IPS-20b (cell line): ENCODE data around the gene PCDHB5.
"Not testable (repeated sequence)": the region's sequence is repeated elsewhere in the genome, so short reads cannot be mapped to it uniquely, and the experiment has no call there.

Source experiments
- H3K27ac ChIP-seq: one replicate; pipeline ENCODE4 v1.5.1; 2013; ENCODE audit warnings: low read length
- H3K27me3 ChIP-seq: 2 replicates; pipeline ENCODE4 v1.6.1; 2013; ENCODE audit warnings: mild to moderate bottlenecking, low read length, inconsistent platforms; ENCODE audit not compliant: insufficient read depth
- H3K36me3 ChIP-seq: 2 replicates; pipeline ENCODE4 v1.6.1; 2013; ENCODE audit warnings: low read depth, mild to moderate bottlenecking, inconsistent platforms, low read length, moderate library complexity; ENCODE audit not compliant: insufficient read depth
- H3K4me1 ChIP-seq: 2 replicates; pipeline ENCODE4 v1.6.1; 2013; ENCODE audit warnings: mild to moderate bottlenecking, control low read depth, inconsistent platforms, low read length, moderate library complexity; ENCODE audit not compliant: insufficient read depth
- H3K4me3 ChIP-seq: 2 replicates; pipeline ENCODE4 v1.5.1; 2013; ENCODE audit warnings: mild to moderate bottlenecking, low read length, inconsistent platforms
- H3K9ac ChIP-seq: 2 replicates; pipeline ENCODE4 v1.6.1; 2013; ENCODE audit warnings: low read depth, mild to moderate bottlenecking, inconsistent platforms, low read length, moderate library complexity
- H3K9me3 ChIP-seq: 2 replicates; pipeline ENCODE4 v1.6.1; 2013; ENCODE audit warnings: mild to moderate bottlenecking, low read depth, low read length, inconsistent platforms; ENCODE audit not compliant: insufficient read depth

Gene PCDHB5

DNA sequence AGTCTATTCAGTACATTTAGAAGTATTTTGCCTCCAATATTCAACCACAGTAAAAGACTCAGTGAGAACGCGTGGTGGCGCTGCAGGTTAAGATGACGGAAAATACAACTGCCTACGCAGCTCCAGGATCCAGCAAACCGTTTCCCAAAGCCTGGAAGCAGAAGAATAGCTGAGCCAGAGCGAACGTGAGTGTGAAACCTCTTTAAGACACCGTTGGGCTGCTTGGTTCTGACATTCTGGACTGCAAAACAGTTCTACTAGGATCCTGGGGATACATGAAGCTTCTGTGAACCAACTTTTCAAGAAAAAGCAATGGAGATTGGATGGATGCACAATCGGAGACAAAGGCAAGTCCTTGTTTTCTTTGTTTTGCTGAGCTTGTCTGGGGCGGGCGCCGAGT lies 47.2 kb downstream of the PCDHB5 start, which contains the start of gene PCDHB16:
Gene PCDHB16 (plus strand): TSS at position 140 of the 400 bp plus-strand sequence. CDS start 173 bp downstream, at position 313.
- Histone ChIP-seq H3K9me3 (peaks cover 25% of the 10 kb centered on the region), H3K9ac (peak within 1 kb of the TSS; percentile 9; the same call in 1 of the 2 replicates), H3K27me3 (no peaks in the 10 kb centered on the region), H3K27ac (no peak within 1 kb of the TSS), H3K4me1 (no peaks in the 10 kb centered on the region), H3K4me3 (peak within 1 kb of the TSS; percentile 51; the same call in 1 of the 2 replicates), H3K36me3 (no peaks in the 10 kb centered on the region)

DNA sequence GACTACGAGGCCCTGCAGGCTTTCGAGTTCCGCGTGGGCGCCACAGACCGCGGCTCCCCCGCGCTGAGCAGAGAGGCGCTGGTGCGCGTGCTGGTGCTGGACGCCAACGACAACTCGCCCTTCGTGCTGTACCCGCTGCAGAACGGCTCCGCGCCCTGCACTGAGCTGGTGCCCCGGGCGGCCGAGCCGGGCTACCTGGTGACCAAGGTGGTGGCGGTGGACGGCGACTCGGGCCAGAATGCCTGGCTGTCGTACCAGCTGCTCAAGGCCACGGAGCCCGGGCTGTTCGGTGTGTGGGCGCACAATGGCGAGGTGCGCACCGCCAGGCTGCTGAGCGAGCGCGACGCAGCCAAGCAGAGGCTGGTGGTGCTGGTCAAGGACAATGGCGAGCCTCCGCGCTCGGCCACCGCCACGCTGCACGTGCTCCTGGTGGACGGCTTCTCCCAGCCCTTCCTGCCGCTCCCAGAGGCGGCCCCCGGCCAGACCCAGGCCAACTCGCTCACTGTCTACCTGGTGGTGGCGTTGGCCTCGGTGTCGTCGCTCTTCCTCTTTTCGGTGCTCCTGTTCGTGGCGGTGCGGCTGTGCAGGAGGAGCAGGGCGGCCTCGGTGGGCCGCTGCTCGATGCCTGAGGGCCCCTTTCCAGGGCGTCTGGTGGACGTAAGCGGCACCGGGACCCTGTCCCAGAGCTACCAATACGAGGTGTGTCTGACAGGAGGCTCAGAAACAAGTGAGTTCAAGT lies 49.3 kb downstream of the PCDHB5 start:
- not testable (repeated sequence) for H3K36me3 ChIP-seq, H3K4me1 ChIP-seq, H3K9ac ChIP-seq, H3K27ac ChIP-seq, H3K27me3 ChIP-seq, H3K4me3 ChIP-seq
- H3K9me3 ChIP-seq: peaks cover 17% of the 10 kb centered on the region

DNA sequence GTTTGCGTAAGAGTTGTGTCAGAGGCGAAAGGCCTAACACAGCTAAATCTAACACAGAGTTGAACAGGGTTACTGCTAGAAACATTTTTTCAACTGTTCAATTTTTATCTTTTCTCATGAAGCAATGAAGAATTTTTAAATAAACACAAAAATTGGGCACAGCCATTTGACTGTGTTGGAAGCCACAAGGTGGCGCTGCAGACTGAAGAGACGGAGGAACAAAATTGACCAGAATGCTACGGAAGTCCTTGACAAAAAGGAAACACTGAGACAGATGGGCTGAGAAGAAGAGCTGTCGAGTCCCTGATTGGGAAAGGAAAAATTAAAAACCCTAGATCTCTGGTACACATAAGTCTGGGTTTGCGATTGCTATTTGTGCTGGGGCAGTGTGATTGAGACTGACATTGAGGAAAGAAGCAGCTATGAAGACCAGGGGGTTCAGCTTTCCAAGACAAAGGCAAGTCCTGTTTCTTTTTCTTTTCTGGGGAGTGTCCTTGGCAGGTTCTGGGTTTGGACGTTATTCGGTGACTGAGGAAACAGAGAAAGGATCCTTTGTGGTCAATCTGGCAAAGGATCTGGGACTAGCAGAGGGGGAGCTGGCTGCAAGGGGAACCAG lies 52.0 kb downstream of the PCDHB5 start, which contains the start of gene PCDHB9:
Gene PCDHB9 (plus strand): TSS at position 265 of the 616 bp plus-strand sequence. CDS start 158 bp downstream, at position 423.
- Histone ChIP-seq H3K36me3 (no peaks in the 10 kb centered on the region), H3K4me1 (no peaks in the 10 kb centered on the region), H3K9me3 (peaks cover 12% of the 10 kb centered on the region), H3K9ac (no peak within 1 kb of the TSS), H3K27ac (no peak within 1 kb of the TSS), H3K27me3 (no peaks in the 10 kb centered on the region), H3K4me3 (no peak within 1 kb of the TSS)
